T-helper 17 cell (primary cell): ENCODE results near the gene HS3ST6. TPM values are rescaled to one million over a fixed set of nuclear protein-coding genes. Genes with fewer than 3 reads are reported as not detected.

Experiments
- ATAC-seq: fragments of 150-1000 bp; cut with Tn5 transposase; 2 replicates; pipeline ENCODE4 v1.10.0; 2021; ENCODE audit warnings: mild to moderate bottlenecking, moderate library complexity
- DNase-seq, 3 donors: peaks; one replicate each; pipeline versions ENCODE4 v3.0.0 to v3.0.0-alpha.2; 2020 to 2021
- H3K9me3 ChIP-seq: one replicate; pipeline ENCODE4 v1.7.0; 2013; ENCODE audit warnings: low read length, mild to moderate bottlenecking; ENCODE audit not compliant: control insufficient read depth, poor library complexity, severe bottlenecking
- H3K27ac Mint-ChIP-seq: one replicate; pipeline ENCODE4 v1.8.0; 2022; ENCODE audit warnings: mild to moderate bottlenecking, moderate library complexity, mixed read lengths
- H3K27me3 Mint-ChIP-seq: one replicate; pipeline ENCODE4 v1.8.0; 2022; ENCODE audit warnings: mixed read lengths
- H3K36me3 Mint-ChIP-seq: one replicate; pipeline ENCODE4 v1.8.0; 2022; ENCODE audit warnings: low read depth, mixed read lengths
- H3K4me1 Mint-ChIP-seq: one replicate; pipeline ENCODE4 v1.8.0; 2022; ENCODE audit warnings: mild to moderate bottlenecking, mixed read lengths
- H3K4me3 Mint-ChIP-seq: one replicate; pipeline ENCODE4 v1.8.0; 2022; ENCODE audit warnings: mild to moderate bottlenecking, moderate library complexity, mixed read lengths
- total RNA-seq, 4 donors: library from RNA in 2 of 4; stranded (reverse) in 2 of 4; gene quantifications; one replicate each; pipeline ENCODE4 v1.2.3 and lab custom pipeline; 2022 to 2026

Gene HS3ST6
- total RNA-seq, 2 donors from 2014 or later = not detected

DNA sequence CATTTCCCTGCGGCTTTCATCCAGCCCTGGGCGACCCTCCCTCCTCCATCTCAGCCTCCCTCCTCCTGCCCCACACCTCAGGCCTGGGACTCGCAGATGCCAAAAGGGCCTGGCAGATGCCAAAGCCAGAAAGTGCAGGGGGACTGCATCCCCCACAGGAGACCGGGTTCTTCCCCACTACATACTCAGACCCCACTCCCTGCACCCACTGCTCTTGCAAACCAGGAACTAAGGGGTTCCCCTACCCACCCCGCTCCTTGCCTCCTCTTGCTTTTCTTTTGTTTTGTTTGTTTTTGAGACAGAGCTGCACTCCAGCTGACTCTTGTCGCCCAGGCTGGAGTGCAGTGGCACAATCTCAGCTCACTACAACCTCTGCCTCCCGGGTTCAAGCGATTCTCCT lies 3.2 kb downstream of the HS3ST6 start:
- Mint-ChIP-seq H3K36me3 (no peaks in the 10 kb centered on the region), H3K4me1 (peaks cover 5% of the 10 kb centered on the region), H3K27me3 (peaks cover 25% of the 10 kb centered on the region), H3K27ac (no peak overlapping the region), H3K4me3 (no peak overlapping the region)
- ATAC-seq (no peak), DNase-seq (no peak)
- H3K9me3 ChIP-seq = no peaks in the 10 kb centered on the region

DNA sequence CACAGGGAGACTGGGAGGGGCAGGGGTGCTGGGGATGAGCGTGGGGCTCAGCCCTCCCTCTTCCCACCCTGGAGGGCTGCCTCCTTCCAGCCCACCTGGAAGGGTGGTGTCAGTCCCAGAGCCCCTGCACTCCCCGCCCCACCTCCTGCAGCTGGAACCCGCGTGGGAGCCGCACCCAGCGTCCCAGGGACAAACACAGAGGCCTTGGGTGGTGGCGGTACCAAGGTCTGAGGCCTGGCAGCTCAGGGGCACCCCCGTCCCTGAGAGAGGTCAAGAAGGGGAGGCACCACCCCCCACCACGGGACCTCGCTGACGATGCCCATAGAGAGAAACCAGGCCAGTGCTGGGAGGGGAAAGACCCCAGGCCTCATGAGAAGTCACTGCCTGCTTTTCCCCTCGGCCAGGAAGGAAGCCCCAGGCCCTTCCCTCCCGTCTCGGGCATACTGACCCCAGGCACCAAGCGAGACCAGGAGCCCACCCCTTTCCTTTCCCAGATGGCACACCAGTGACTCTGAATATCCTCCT lies 4.1 kb downstream of the HS3ST6 start:
- DNase-seq = no peak
- Mint-ChIP-seq H3K27me3 (peaks cover 25% of the 10 kb centered on the region), H3K4me3 (no peak overlapping the region), H3K36me3 (no peaks in the 10 kb centered on the region), H3K27ac (no peak overlapping the region), H3K4me1 (peaks cover 5% of the 10 kb centered on the region)
- no peak for ATAC-seq
- H3K9me3 ChIP-seq = no peaks in the 10 kb centered on the region

DNA sequence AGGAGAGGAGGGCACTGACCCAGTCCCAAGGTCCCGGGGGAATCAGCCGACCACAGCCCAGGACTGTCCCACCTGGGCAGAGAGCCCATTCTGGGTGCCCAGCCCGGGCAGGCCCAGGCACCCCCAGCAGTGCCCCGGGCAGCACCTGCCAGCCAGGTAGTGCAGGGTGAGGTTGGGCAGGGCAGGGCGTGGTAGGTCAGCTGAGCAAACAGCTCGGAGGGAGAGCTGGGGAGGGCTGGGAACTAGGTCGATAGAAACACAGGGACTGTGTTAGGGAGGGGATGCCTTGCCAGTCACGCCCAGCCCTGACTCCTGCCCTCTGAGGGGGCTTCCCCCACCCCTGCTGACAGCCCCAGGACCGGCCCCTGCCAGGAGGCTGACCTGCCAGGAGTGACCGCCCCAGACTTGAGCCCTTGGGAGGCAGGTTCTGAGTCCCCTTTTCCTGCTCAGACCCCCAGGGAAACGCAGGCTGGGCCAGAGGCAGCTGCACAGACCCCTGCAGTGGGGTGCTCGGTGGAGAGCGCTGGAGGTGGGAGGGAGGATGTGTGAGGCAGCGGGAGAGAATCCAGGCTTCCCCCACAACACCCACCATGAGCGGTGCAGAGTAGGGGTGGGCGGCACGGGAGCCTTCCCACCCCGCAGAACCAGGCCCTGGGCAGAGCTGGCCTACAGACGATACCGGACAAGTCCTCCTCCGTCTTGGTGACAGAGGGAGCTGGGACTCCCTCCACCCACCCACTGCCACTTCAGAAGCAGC lies 4.7 kb downstream of the HS3ST6 start:
- no peak for ATAC-seq
- H3K27ac Mint-ChIP-seq = no peak overlapping the region
- H3K9me3 ChIP-seq = no peaks in the 10 kb centered on the region
- no peak for DNase-seq
- peaks cover 29% of the 10 kb centered on the region for H3K27me3 Mint-ChIP-seq
- H3K4me3 Mint-ChIP-seq = no peak overlapping the region
- H3K36me3 Mint-ChIP-seq = no peaks in the 10 kb centered on the region
- peaks cover 5% of the 10 kb centered on the region for H3K4me1 Mint-ChIP-seq

DNA sequence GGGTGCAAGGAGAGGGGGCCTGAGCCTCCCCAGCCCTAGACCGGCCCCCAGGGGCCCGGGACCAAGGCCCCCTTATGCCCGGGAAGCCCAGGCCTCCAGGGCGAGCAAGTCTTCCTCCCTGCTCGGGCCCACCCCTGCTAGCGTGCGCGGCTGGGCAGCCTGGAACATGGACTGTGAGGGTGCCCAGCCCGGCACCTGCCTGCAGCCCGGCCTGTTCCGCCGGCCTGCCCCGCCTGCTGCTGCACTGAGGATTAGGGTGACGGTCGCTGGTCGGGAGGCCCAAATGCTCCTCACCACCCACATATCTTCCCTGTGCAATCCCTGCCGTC lies 6.0 kb downstream of the HS3ST6 start:
- DNase-seq = no peak
- H3K9me3 ChIP-seq = no peaks in the 10 kb centered on the region
- no peak overlapping the region for H3K4me3 Mint-ChIP-seq
- no peaks in the 10 kb centered on the region for H3K36me3 Mint-ChIP-seq
- H3K4me1 Mint-ChIP-seq = peaks cover 5% of the 10 kb centered on the region
- H3K27me3 Mint-ChIP-seq = peaks cover 31% of the 10 kb centered on the region
- H3K27ac Mint-ChIP-seq = no peak overlapping the region
- no peak for ATAC-seq

DNA sequence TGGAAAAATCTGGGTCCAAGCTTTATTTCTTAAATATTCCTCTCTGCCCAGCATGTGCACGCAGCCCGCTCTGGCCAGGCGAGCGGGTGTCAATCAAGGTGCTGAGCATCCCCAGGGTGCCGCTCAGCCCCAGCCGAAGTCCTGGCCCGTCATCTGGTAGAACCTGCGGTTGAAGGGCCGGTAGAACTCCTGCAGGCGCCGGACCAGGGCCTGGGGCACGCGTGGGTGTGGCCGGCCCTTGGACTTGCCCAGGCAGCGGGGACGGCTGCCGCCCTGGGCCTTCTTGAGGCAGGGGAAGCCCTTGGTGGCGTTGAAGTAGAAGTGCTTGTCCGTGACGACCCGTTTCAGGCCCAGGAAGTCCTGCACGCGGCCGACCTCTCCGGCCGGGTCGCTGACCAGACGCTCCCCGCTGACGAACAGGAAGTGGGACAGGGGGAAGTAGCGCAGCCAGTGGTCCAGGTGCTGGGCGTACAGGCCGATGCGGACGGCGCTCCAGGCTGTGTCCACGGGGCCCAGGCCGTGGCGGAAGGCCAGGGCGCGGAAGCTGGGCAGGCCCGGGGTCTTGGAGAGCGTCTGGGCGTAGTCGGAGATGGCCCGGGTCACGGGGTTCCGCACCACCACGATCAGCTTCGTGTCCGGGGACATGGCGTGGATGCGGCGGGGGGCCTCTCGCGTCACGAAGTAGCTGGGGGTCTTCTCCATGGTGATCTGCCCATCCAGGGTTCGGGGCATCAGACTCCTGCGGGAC lies 6.6 kb downstream of the HS3ST6 start:
- peaks cover 3% of the 10 kb centered on the region for H3K4me1 Mint-ChIP-seq
- no peak overlapping the region for H3K27ac Mint-ChIP-seq

DNA sequence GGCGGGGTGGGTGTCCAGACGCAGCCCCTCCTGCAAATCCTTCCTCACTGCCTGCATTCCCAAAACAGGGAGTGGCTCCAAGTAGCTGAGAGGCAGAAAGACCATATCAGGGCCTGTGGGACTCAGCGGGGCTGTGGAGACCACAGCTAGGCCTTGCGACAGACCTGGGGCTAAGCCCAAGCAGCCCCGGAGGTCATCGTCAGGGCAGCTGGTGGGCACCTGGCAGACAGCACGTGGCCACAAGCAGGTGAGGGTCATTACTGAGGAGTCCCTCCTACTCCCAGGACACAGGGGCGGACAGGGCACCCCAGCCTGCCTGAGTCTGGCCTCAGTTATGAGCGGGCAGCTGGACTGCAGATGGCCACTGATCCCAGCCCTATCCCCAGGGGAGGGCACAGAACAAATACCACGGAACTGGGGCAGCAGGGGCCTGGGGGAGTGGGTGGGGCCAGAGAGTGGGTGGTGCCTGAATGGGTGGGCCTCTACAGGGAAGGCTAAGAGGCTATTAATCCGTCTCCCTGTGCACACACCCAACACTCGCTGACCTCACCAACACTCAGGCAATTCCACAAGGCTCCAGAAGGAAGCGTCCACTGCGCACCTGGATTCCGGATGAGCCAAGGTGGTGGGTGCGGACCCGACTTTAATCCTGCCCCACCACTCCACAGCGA lies 8.5 kb downstream of the HS3ST6 start:
- Mint-ChIP-seq H3K36me3 (no peaks in the 10 kb centered on the region), H3K27me3 (peaks cover 18% of the 10 kb centered on the region)

More for the DNA sequence above, 6.6 kb downstream of the HS3ST6 start:
- Mint-ChIP-seq H3K36me3 (no peaks in the 10 kb centered on the region), H3K4me3 (no peak overlapping the region), H3K27me3 (peaks cover 29% of the 10 kb centered on the region)
- ATAC-seq = no peak
- no peak for DNase-seq
- no peaks in the 10 kb centered on the region for H3K9me3 ChIP-seq

DNA sequence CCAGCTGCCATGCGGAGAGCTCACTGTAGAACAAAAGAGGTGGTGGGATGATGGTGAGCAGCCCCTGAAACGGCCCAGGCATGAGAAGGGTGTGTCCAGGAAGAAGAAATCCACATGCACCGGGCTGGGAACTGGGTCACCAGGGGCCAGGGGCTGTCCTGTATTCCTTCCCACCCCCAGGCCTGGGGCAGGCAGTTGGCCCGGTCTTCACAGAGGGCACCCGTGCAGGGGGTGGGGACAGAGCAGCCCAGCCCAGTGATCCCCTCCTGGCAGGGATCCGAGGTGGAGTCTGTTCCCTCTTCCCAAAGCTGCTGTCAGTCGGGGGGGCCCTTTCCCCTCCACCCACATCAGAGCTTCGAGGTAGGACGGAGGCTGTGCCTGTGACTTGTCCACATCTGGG lies 9.2 kb downstream of the HS3ST6 start:
- Mint-ChIP-seq H3K4me1 (no peaks in the 10 kb centered on the region), H3K4me3 (no peak overlapping the region), H3K36me3 (no peaks in the 10 kb centered on the region), H3K27me3 (peaks cover 25% of the 10 kb centered on the region), H3K27ac (no peak overlapping the region)
- no peak for DNase-seq
- H3K9me3 ChIP-seq = no peaks in the 10 kb centered on the region
- no peak for ATAC-seq

More for the DNA sequence above, 8.5 kb downstream of the HS3ST6 start:
- DNase-seq = no peak
- no peaks in the 10 kb centered on the region for H3K4me1 Mint-ChIP-seq
- H3K9me3 ChIP-seq = no peaks in the 10 kb centered on the region
- H3K4me3 Mint-ChIP-seq = no peak overlapping the region
- ATAC-seq = no peak
- H3K27ac Mint-ChIP-seq = no peak overlapping the region

DNA sequence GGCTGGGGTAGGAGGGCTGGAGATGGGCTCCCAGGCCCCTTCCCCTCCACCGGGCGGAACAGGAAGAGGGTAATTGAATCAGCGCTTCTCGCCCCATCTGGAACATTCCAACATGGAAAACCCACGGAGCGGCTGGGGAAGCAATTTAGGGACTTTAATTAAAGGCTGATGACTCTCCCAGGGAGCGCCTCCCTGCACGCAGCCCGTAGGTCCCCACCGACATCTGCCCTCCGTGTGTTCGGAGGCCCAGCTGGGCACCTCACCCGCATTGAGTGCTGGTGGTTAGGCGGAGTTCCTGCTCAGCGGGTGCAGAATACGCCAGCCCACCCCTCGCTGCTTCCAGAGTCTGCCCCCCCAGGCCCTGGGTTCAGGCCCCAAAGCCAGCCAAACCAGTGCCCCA lies 10.0 kb downstream of the HS3ST6 start:
- no peak for DNase-seq
- Mint-ChIP-seq H3K4me3 (no peak overlapping the region), H3K27ac (no peak overlapping the region), H3K36me3 (no peaks in the 10 kb centered on the region), H3K27me3 (peaks cover 26% of the 10 kb centered on the region), H3K4me1 (no peaks in the 10 kb centered on the region)
- no peaks in the 10 kb centered on the region for H3K9me3 ChIP-seq
- no peak for ATAC-seq

DNA sequence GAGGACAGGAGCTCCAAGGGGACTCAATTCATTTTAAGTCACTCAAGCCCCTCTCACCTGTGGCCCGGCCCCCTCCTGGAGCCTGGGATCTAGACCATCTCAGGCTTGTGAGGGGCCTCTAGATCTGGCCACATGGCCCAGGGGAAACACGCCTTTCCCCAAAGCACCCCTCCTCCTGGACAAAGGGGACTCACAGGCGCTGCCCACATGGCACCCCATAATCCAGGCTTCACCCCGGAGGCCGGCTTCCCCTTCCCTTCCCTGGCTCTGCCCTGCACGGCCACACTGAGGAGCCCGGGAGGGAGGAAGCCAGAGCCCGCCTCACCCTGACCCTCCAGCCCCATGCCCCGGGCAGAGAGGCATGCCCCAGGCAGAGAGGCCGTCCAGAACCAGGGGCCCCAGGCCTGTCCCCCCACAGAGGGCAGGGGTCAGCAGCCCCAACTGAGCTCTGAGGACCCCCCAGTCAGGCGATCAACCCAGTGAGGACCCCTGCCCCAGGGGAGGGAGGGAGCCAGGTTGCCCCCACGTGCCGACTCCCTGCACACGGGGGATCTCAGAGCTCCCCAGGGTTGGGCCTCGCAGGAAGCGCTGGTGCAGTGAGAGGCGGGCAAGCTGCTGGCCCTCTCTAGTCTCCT lies 10.9 kb downstream of the HS3ST6 start:
- H3K27me3 Mint-ChIP-seq = peaks cover 30% of the 10 kb centered on the region
- H3K4me3 Mint-ChIP-seq = no peak overlapping the region
- no peaks in the 10 kb centered on the region for H3K4me1 Mint-ChIP-seq
- H3K9me3 ChIP-seq = no peaks in the 10 kb centered on the region
- ATAC-seq (no peak), DNase-seq (no peak)
- H3K36me3 Mint-ChIP-seq = no peaks in the 10 kb centered on the region
- H3K27ac Mint-ChIP-seq = no peak overlapping the region

DNA sequence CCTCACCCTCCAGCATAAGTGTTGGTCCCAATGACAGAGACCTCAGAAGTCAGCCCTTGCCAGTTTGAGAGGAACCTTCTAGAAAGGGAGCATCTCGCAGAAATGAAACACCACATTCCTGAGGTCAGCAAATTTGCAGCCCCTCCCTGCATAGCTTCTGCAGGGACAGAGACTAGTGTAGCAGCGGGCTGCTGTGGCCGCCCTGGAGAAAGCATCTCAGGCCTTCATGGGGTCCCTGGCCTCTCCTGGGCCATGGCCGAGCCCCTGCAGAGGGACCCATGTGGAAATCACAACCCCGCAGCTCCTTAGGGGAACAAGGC lies 11.4 kb downstream of the HS3ST6 start:
- H3K27ac Mint-ChIP-seq = no peak overlapping the region
- no peaks in the 10 kb centered on the region for H3K4me1 Mint-ChIP-seq
- ATAC-seq = no peak

DNA sequence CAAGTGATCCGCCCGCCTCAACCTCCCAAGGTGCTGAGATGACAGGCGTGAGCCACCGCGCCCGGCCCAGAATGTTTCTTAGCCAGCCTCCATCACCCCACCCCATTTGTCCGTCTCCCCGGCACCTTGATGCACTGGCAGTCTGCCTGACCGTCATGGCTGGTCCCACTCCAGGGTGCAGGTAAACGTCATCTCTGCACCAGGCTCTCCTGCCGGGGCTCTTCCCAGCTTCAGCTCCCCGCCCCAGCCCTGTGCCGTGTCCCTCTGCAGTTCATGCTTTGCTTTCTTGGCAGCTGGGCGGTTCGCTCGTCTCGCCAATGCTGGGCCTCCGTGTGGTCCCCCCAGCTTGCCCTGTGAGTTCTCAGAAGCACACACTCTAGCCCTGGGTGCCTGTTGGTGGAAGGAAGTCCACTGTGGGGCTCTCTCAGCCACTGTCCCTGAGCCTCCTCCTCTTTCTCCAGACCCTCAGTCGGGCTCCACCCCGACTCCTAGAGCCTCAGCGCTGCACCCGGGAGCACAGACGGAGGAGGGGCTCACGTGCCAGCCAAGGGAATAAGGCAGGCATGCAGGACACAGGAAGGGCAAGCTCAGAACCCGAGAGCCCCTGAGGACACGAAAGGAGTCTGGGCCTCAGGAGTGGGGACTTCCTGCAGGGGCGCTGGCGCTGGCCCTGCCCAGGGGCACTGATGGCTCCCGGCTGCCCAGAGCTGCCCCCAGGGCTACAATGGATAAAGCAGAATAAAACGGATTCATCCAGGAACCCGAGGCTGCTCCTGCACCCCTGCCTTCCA lies 12.0 kb downstream of the HS3ST6 start:
- DNase-seq (no peak), ATAC-seq (no peak)
- Mint-ChIP-seq H3K27me3 (peaks cover 30% of the 10 kb centered on the region), H3K4me1 (no peaks in the 10 kb centered on the region), H3K27ac (no peak overlapping the region), H3K36me3 (no peaks in the 10 kb centered on the region), H3K4me3 (no peak overlapping the region)
- H3K9me3 ChIP-seq = no peaks in the 10 kb centered on the region

More for the DNA sequence above, 11.4 kb downstream of the HS3ST6 start:
- H3K4me3 Mint-ChIP-seq = no peak overlapping the region
- H3K27me3 Mint-ChIP-seq = peaks cover 30% of the 10 kb centered on the region
- H3K36me3 Mint-ChIP-seq = no peaks in the 10 kb centered on the region
- no peak for DNase-seq
- no peaks in the 10 kb centered on the region for H3K9me3 ChIP-seq

DNA sequence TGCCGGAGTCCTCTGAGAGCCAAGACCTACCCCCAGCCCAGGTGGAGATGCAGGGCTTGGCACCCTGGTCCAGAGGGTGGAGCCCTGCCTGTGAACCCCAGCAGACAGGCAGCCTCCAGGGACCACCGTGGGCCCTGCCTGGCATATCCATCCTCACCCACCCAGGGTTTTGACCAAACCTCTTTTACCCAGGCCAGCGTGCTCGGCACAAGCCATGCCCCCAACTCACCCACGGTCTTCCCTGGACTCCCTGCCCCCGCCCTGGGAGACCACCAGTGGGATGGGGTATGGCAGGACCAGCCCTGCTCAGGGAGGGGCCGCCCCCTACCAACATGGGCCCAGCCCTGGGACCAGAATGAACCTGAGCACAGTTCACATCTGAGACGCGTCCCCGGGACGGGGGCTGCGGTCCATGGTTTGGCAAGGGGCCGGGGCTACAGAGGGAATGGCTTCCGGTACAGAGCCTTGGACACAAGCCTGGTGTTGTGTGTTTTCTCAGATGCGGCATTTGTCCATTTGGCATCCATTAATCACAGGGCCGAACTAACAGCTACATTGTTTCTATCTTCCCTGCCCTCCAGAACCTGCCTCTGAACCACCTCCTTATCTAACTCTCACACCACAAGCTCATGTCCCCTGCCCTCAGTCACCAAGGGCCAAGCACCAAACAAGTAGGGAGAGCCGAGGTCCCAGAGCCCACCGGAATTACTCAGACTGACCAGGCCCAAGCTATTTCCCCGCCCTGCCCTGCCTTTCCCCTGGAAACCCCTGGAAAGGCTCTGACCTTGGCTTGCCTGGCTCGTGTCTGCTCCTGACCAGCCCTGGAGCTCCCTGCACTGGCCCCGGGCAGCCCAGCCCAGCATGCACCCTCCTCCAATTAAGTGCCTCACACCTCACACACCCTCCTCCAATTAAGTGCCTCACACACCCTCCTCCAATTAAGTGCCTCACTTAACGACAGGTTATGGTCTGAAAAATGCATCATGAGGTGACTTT lies 14.1 kb downstream of the HS3ST6 start:
- no peak for ATAC-seq
- peaks cover 39% of the 10 kb centered on the region for H3K27me3 Mint-ChIP-seq
- no peak overlapping the region for H3K4me3 Mint-ChIP-seq

More for the DNA sequence above, 14.1 kb downstream of the HS3ST6 start:
- no peaks in the 10 kb centered on the region for H3K36me3 Mint-ChIP-seq
- no peak overlapping the region for H3K27ac Mint-ChIP-seq
- DNase-seq = no peak
- H3K9me3 ChIP-seq = no peaks in the 10 kb centered on the region
- no peaks in the 10 kb centered on the region for H3K4me1 Mint-ChIP-seq
